ENCODE measurements around the gene ITPR2.
A peak's percentile ranks its signal among the peaks of the same experiment; 100 is the strongest.

The ITPR2 gene

GRCh38 chr12:26851031-26851809, 18.2 kb upstream of the ITPR2 start:
- no peak overlapping the region for H3K9ac ChIP-seq (ENCODE audit: low read length in 5 of 5)
- H3K27ac ChIP-seq (ENCODE audit: low read depth, low read length) = no peak overlapping the region
- no peaks in the 10 kb centered on the region for H3K27me3 ChIP-seq (ENCODE audit: control insufficient read depth in 5 of 5, insufficient read depth in 4 of 5, low read length in 5 of 5)
- H3K4me1 ChIP-seq (ENCODE audit: control insufficient read depth in 5 of 5, insufficient read depth in 5 of 5, low read length in 5 of 5) = peaks cover 0 to 23% (median 11%) of the 10 kb centered on the region in 5 donors
- H3K9me3 ChIP-seq (ENCODE audit: control insufficient read depth in 5 of 5, low read length in 5 of 5) = no peaks in the 10 kb centered on the region
- H3K36me3 ChIP-seq (ENCODE audit: control insufficient read depth in 5 of 5, insufficient read depth in 5 of 5, low read length in 5 of 5) = no peaks in the 10 kb centered on the region
- no peak overlapping the region for H3K4me3 ChIP-seq (ENCODE audit: low read depth in 1 of 5, low read length in 5 of 5)

- Histone ChIP-seq H3K9ac (ENCODE audit: low read length in 5 of 5) (no peak overlapping the region), H3K4me1 (ENCODE audit: control insufficient read depth in 5 of 5, insufficient read depth in 5 of 5, low read length in 5 of 5) (peaks cover 0 to 25% (median 10%) of the 10 kb centered on the region in 5 donors), H3K36me3 (ENCODE audit: control insufficient read depth in 5 of 5, insufficient read depth in 5 of 5, low read length in 5 of 5) (no peaks in the 10 kb centered on the region)
Observed at GRCh38 chr12:26848156-26848825, 15.3 kb upstream of the ITPR2 start.

GRCh38 chr12:26847431-26847830, 14.4 kb upstream of the ITPR2 start:
- H3K4me3 ChIP-seq (ENCODE audit: low read depth in 1 of 5, low read length in 5 of 5) = no peak overlapping the region
- H3K27ac ChIP-seq (ENCODE audit: low read depth, low read length) = no peak overlapping the region
- no peak overlapping the region for H3K9ac ChIP-seq (ENCODE audit: low read length in 5 of 5)
- no peaks in the 10 kb centered on the region for H3K36me3 ChIP-seq (ENCODE audit: control insufficient read depth in 5 of 5, insufficient read depth in 5 of 5, low read length in 5 of 5)
- no peaks in the 10 kb centered on the region for H3K9me3 ChIP-seq (ENCODE audit: control insufficient read depth in 5 of 5, low read length in 5 of 5)
- no peaks in the 10 kb centered on the region for H3K27me3 ChIP-seq (ENCODE audit: control insufficient read depth in 5 of 5, insufficient read depth in 4 of 5, low read length in 5 of 5)
- peaks cover 0 to 18% (median 3%) of the 10 kb centered on the region in 5 donors for H3K4me1 ChIP-seq (ENCODE audit: control insufficient read depth in 5 of 5, insufficient read depth in 5 of 5, low read length in 5 of 5)

More at GRCh38 chr12:26848156-26848825, 15.3 kb upstream of the ITPR2 start:
- Histone ChIP-seq H3K27me3 (ENCODE audit: control insufficient read depth in 5 of 5, insufficient read depth in 4 of 5, low read length in 5 of 5) (no peaks in the 10 kb centered on the region), H3K4me3 (ENCODE audit: low read depth in 1 of 5, low read length in 5 of 5) (no peak overlapping the region), H3K9me3 (ENCODE audit: control insufficient read depth in 5 of 5, low read length in 5 of 5) (no peaks in the 10 kb centered on the region), H3K27ac (ENCODE audit: low read depth, low read length) (no peak overlapping the region)

GRCh38 chr12:26846416-26846815, 13.4 kb upstream of the ITPR2 start:
- peak overlapping the region; percentile 52 for H3K27ac ChIP-seq (ENCODE audit: low read depth, low read length)
- H3K27me3 ChIP-seq (ENCODE audit: control insufficient read depth in 5 of 5, insufficient read depth in 4 of 5, low read length in 5 of 5) = no peaks in the 10 kb centered on the region
- no peak overlapping the region for H3K4me3 ChIP-seq (ENCODE audit: low read depth in 1 of 5, low read length in 5 of 5)
- no peaks in the 10 kb centered on the region for H3K36me3 ChIP-seq (ENCODE audit: control insufficient read depth in 5 of 5, insufficient read depth in 5 of 5, low read length in 5 of 5)
- H3K9me3 ChIP-seq (ENCODE audit: control insufficient read depth in 5 of 5, low read length in 5 of 5) = no peaks in the 10 kb centered on the region
- peaks cover 0 to 18% (median 3%) of the 10 kb centered on the region in 5 donors for H3K4me1 ChIP-seq (ENCODE audit: control insufficient read depth in 5 of 5, insufficient read depth in 5 of 5, low read length in 5 of 5)
- H3K9ac ChIP-seq (ENCODE audit: low read length in 5 of 5) = no peak overlapping the region

- Histone ChIP-seq H3K9ac (ENCODE audit: low read length in 5 of 5) (no peak overlapping the region), H3K4me3 (ENCODE audit: low read depth in 1 of 5, low read length in 5 of 5) (no peak overlapping the region), H3K27me3 (ENCODE audit: control insufficient read depth in 5 of 5, insufficient read depth in 4 of 5, low read length in 5 of 5) (no peaks in the 10 kb centered on the region), H3K4me1 (ENCODE audit: control insufficient read depth in 5 of 5, insufficient read depth in 5 of 5, low read length in 5 of 5) (peaks cover 0 to 18% (median 3%) of the 10 kb centered on the region in 5 donors), H3K27ac (ENCODE audit: low read depth, low read length) (peak overlapping the region; percentile 52), H3K9me3 (ENCODE audit: control insufficient read depth in 5 of 5, low read length in 5 of 5) (no peaks in the 10 kb centered on the region), H3K36me3 (ENCODE audit: control insufficient read depth in 5 of 5, insufficient read depth in 5 of 5, low read length in 5 of 5) (no peaks in the 10 kb centered on the region)
Observed at GRCh38 chr12:26845984-26846383, 13.0 kb upstream of the ITPR2 start.

GRCh38 chr12:26845057-26845666, 12.2 kb upstream of the ITPR2 start:
- H3K27ac ChIP-seq (ENCODE audit: low read depth, low read length) = no peak overlapping the region

GRCh38 chr12:26843311-26843710, 10.3 kb upstream of the ITPR2 start:
- Histone ChIP-seq H3K27me3 (ENCODE audit: control insufficient read depth in 5 of 5, insufficient read depth in 4 of 5, low read length in 5 of 5) (no peaks in the 10 kb centered on the region), H3K9ac (ENCODE audit: low read length in 5 of 5) (no peak overlapping the region), H3K27ac (ENCODE audit: low read depth, low read length) (no peak overlapping the region), H3K36me3 (ENCODE audit: control insufficient read depth in 5 of 5, insufficient read depth in 5 of 5, low read length in 5 of 5) (no peaks in the 10 kb centered on the region), H3K4me3 (ENCODE audit: low read depth in 1 of 5, low read length in 5 of 5) (no peak overlapping the region), H3K4me1 (ENCODE audit: control insufficient read depth in 5 of 5, insufficient read depth in 5 of 5, low read length in 5 of 5) (peaks cover 0 to 18% (median 3%) of the 10 kb centered on the region in 5 donors), H3K9me3 (ENCODE audit: control insufficient read depth in 5 of 5, low read length in 5 of 5) (no peaks in the 10 kb centered on the region)

More at GRCh38 chr12:26845057-26845666, 12.2 kb upstream of the ITPR2 start:
- Histone ChIP-seq H3K4me3 (ENCODE audit: low read depth in 1 of 5, low read length in 5 of 5) (no peak overlapping the region), H3K4me1 (ENCODE audit: control insufficient read depth in 5 of 5, insufficient read depth in 5 of 5, low read length in 5 of 5) (peaks cover 0 to 18% (median 3%) of the 10 kb centered on the region in 5 donors), H3K9me3 (ENCODE audit: control insufficient read depth in 5 of 5, low read length in 5 of 5) (no peaks in the 10 kb centered on the region), H3K9ac (ENCODE audit: low read length in 5 of 5) (no peak overlapping the region), H3K36me3 (ENCODE audit: control insufficient read depth in 5 of 5, insufficient read depth in 5 of 5, low read length in 5 of 5) (no peaks in the 10 kb centered on the region), H3K27me3 (ENCODE audit: control insufficient read depth in 5 of 5, insufficient read depth in 4 of 5, low read length in 5 of 5) (no peaks in the 10 kb centered on the region)

GRCh38 chr12:26841085-26841484, 8.1 kb upstream of the ITPR2 start:
- Histone ChIP-seq H3K9ac (ENCODE audit: low read length in 5 of 5) (no peak overlapping the region), H3K4me3 (ENCODE audit: low read depth in 1 of 5, low read length in 5 of 5) (no peak overlapping the region), H3K36me3 (ENCODE audit: control insufficient read depth in 5 of 5, insufficient read depth in 5 of 5, low read length in 5 of 5) (no peaks in the 10 kb centered on the region), H3K9me3 (ENCODE audit: control insufficient read depth in 5 of 5, low read length in 5 of 5) (no peaks in the 10 kb centered on the region), H3K27ac (ENCODE audit: low read depth, low read length) (no peak overlapping the region), H3K27me3 (ENCODE audit: control insufficient read depth in 5 of 5, insufficient read depth in 4 of 5, low read length in 5 of 5) (no peaks in the 10 kb centered on the region), H3K4me1 (ENCODE audit: control insufficient read depth in 5 of 5, insufficient read depth in 5 of 5, low read length in 5 of 5) (peaks cover 0 to 12% (median 3%) of the 10 kb centered on the region in 5 donors)

- Histone ChIP-seq H3K9me3 (ENCODE audit: control insufficient read depth in 5 of 5, low read length in 5 of 5) (no peaks in the 10 kb centered on the region), H3K27ac (ENCODE audit: low read depth, low read length) (no peak overlapping the region), H3K4me3 (ENCODE audit: low read depth in 1 of 5, low read length in 5 of 5) (no peak overlapping the region), H3K36me3 (ENCODE audit: control insufficient read depth in 5 of 5, insufficient read depth in 5 of 5, low read length in 5 of 5) (no peaks in the 10 kb centered on the region), H3K27me3 (ENCODE audit: control insufficient read depth in 5 of 5, insufficient read depth in 4 of 5, low read length in 5 of 5) (no peaks in the 10 kb centered on the region), H3K4me1 (ENCODE audit: control insufficient read depth in 5 of 5, insufficient read depth in 5 of 5, low read length in 5 of 5) (no peaks in the 10 kb centered on the region), H3K9ac (ENCODE audit: low read length in 5 of 5) (no peak overlapping the region)
Observed at GRCh38 chr12:26839512-26839911, 6.5 kb upstream of the ITPR2 start.

GRCh38 chr12:26838888-26839416, 6.0 kb upstream of the ITPR2 start:
- H3K9ac ChIP-seq (ENCODE audit: low read length in 5 of 5) = no peak overlapping the region
- no peak overlapping the region for H3K27ac ChIP-seq (ENCODE audit: low read depth, low read length)
- H3K36me3 ChIP-seq (ENCODE audit: control insufficient read depth in 5 of 5, insufficient read depth in 5 of 5, low read length in 5 of 5) = no peaks in the 10 kb centered on the region
- peaks cover 0 to 4% (median 3%) of the 10 kb centered on the region in 5 donors for H3K4me1 ChIP-seq (ENCODE audit: control insufficient read depth in 5 of 5, insufficient read depth in 5 of 5, low read length in 5 of 5)
- no peak overlapping the region for H3K4me3 ChIP-seq (ENCODE audit: low read depth in 1 of 5, low read length in 5 of 5)
- no peaks in the 10 kb centered on the region for H3K27me3 ChIP-seq (ENCODE audit: control insufficient read depth in 5 of 5, insufficient read depth in 4 of 5, low read length in 5 of 5)
- H3K9me3 ChIP-seq (ENCODE audit: control insufficient read depth in 5 of 5, low read length in 5 of 5) = no peaks in the 10 kb centered on the region

All from subcutaneous abdominal adipose tissue (tissue), 5 donors.